Erythroblast (primary cell): ENCODE measurements around the gene CDH6.

Source experiments
- GATA1 ChIP-seq: IDR thresholded peaks from 2 replicates; pipeline ENCODE4 v1.6.1; 2011; ENCODE audit warnings: low read depth, mild to moderate bottlenecking, control low read depth, low read length, moderate library complexity
- POLR2A ChIP-seq: IDR thresholded peaks from 2 replicates; pipeline ENCODE4 v1.6.1; 2011; ENCODE audit warnings: mild to moderate bottlenecking, low read length

GRCh38 chr5:31375999-31376720, 182.7 kb downstream of the CDH6 start:
- TF ChIP-seq POLR2A (no peak), GATA1 (no peak)
